ENCODE data around the gene CBR1.

GRCh38 chr21:36089946-36090345, 20.1 kb downstream of the CBR1 start:
- TF ChIP-seq EZH2 (IDR thresholded peaks at IDR 0.05; ENCODE audit: borderline replicate concordance, insufficient read depth, low read depth, low read length, poor library complexity, severe bottlenecking) (no peak), CTCF (IDR thresholded peaks at IDR 0.05) (no peak)

Measured in B cell (primary cell).